Mesenchymal stem cell (in vitro differentiated cells and primary cell): Measurements from ENCODE around the gene CYP39A1.

Experiments
- DNase-seq: peaks from one replicate; pipeline ENCODE4 v3.0.0-alpha.2; 2013
- H2AFZ ChIP-seq: one replicate; pipeline ENCODE4 v1.6.1; 2013; ENCODE audit warnings: low read depth, mild to moderate bottlenecking, control low read depth, inconsistent platforms, low read length, moderate library complexity
- H2AK5ac ChIP-seq: 2 replicates; pipeline ENCODE4 v1.6.1; 2013; ENCODE audit warnings: low read length, moderate library complexity, mild to moderate bottlenecking, inconsistent platforms; ENCODE audit not compliant: severe bottlenecking
- H2BK120ac ChIP-seq: one replicate; pipeline ENCODE4 v1.6.1; 2013; ENCODE audit warnings: low read depth, mild to moderate bottlenecking, inconsistent platforms, low read length, moderate library complexity
- H2BK12ac ChIP-seq, 2 experiments: one replicate each; pipeline ENCODE4 v1.6.1; 2013; ENCODE audit warnings: inconsistent platforms in 2 of 2, low read length in 2 of 2, mild to moderate bottlenecking in 2 of 2, moderate library complexity in 2 of 2, control low read depth in 1 of 2
- H2BK15ac ChIP-seq: one replicate; pipeline ENCODE4 v1.6.1; 2013; ENCODE audit warnings: mild to moderate bottlenecking, low read depth, inconsistent platforms; ENCODE audit not compliant: poor library complexity, severe bottlenecking
- H2BK5ac ChIP-seq: 2 replicates; pipeline ENCODE4 v1.6.1; 2013; ENCODE audit warnings: low read depth, mild to moderate bottlenecking, low read length, control low read depth, inconsistent platforms; ENCODE audit not compliant: poor library complexity, severe bottlenecking
- H3K14ac ChIP-seq, 2 experiments: one replicate each; pipeline ENCODE4 v1.6.1; 2013; ENCODE audit warnings: inconsistent platforms in 2 of 2, low read length in 2 of 2, control low read depth in 1 of 2, mild to moderate bottlenecking in 1 of 2, moderate library complexity in 1 of 2
- H3K18ac ChIP-seq, 2 experiments: one replicate each; pipeline ENCODE4 v1.6.1; 2013; ENCODE audit warnings: inconsistent platforms in 2 of 2, low read length in 2 of 2, control low read depth in 1 of 2, low read depth in 1 of 2, mild to moderate bottlenecking in 1 of 2
- H3K23ac ChIP-seq, 2 experiments: one replicate each; pipeline ENCODE4 v1.6.1; 2013; ENCODE audit warnings: inconsistent platforms in 2 of 2, low read length in 2 of 2, mild to moderate bottlenecking in 2 of 2, moderate library complexity in 2 of 2, control low read depth in 1 of 2
- H3K27ac ChIP-seq: 2 replicates; pipeline ENCODE4 v1.5.1; 2013; ENCODE audit warnings: mild to moderate bottlenecking, moderate library complexity, low read length, control low read depth, inconsistent platforms; ENCODE audit not compliant: poor library complexity, severe bottlenecking
- H3K27me3 ChIP-seq, 2 experiments: 2 replicates each; pipeline versions ENCODE4 v1.6.1 to v1.7.0; 2013; ENCODE audit warnings: low read length in 2 of 2, mild to moderate bottlenecking in 2 of 2, moderate library complexity in 2 of 2, control low read depth in 1 of 2, inconsistent platforms in 1 of 2; ENCODE audit not compliant: control insufficient read depth in 1 of 2, insufficient read depth in 1 of 2
- H3K36me3 ChIP-seq, 2 experiments: 2 replicates each; pipeline versions ENCODE4 v1.6.1 to v1.7.0; 2013; ENCODE audit warnings: low read length in 2 of 2, control low read depth in 1 of 2, inconsistent platforms in 1 of 2, low read depth in 1 of 2, mild to moderate bottlenecking in 1 of 2; ENCODE audit not compliant: insufficient read depth in 2 of 2, control insufficient read depth in 1 of 2
- H3K4ac ChIP-seq, 2 experiments: one replicate each; pipeline ENCODE4 v1.6.1; 2013; ENCODE audit warnings: inconsistent platforms in 2 of 2, low read length in 2 of 2, mild to moderate bottlenecking in 2 of 2, moderate library complexity in 2 of 2, control low read depth in 1 of 2, low read depth in 1 of 2
- H3K4me1 ChIP-seq: 2 replicates; pipeline ENCODE4 v1.6.1; 2013; ENCODE audit warnings: low read depth, low read length, control low read depth; ENCODE audit not compliant: control insufficient read depth, insufficient read depth
- H3K4me2 ChIP-seq: 2 replicates; pipeline ENCODE4 v1.6.1; 2013; ENCODE audit warnings: low read length, mild to moderate bottlenecking, inconsistent platforms; ENCODE audit not compliant: poor library complexity, severe bottlenecking
- H3K4me3 ChIP-seq, 2 experiments: 2 replicates each; pipeline versions ENCODE4 v1.5.1 to v1.7.0; 2013; ENCODE audit warnings: low read length in 2 of 2, mild to moderate bottlenecking in 2 of 2, control low read depth in 1 of 2, low read depth in 1 of 2; ENCODE audit not compliant: insufficient read depth in 1 of 2
- H3K79me1 ChIP-seq: replicated peaks from 2 replicates; pipeline ENCODE4 v1.6.1; 2013; ENCODE audit warnings: mild to moderate bottlenecking, control low read depth, low read length, inconsistent platforms; ENCODE audit not compliant: poor library complexity, severe bottlenecking
- H3K9ac ChIP-seq: 2 replicates; pipeline ENCODE4 v1.7.0; 2013; ENCODE audit warnings: mild to moderate bottlenecking, low read length, moderate library complexity
- H3K9me3 ChIP-seq: 2 replicates; pipeline ENCODE4 v1.7.0; 2013; ENCODE audit warnings: mild to moderate bottlenecking, low read length; ENCODE audit not compliant: control insufficient read depth
- H4K8ac ChIP-seq: one replicate; pipeline ENCODE4 v1.6.1; 2013; ENCODE audit warnings: inconsistent platforms, mild to moderate bottlenecking, low read length, moderate library complexity
- H4K91ac ChIP-seq: one replicate; pipeline ENCODE4 v1.6.1; 2013; ENCODE audit warnings: mild to moderate bottlenecking, low read length, inconsistent platforms
- WGBS: methylation state at CpG from one replicate; pipeline ENCODE4 v1.1.7; 2013; ENCODE audit warnings: mixed read lengths; 5-methylcytosine and 5-hydroxymethylcytosine counted together

The CYP39A1 gene

DNA sequence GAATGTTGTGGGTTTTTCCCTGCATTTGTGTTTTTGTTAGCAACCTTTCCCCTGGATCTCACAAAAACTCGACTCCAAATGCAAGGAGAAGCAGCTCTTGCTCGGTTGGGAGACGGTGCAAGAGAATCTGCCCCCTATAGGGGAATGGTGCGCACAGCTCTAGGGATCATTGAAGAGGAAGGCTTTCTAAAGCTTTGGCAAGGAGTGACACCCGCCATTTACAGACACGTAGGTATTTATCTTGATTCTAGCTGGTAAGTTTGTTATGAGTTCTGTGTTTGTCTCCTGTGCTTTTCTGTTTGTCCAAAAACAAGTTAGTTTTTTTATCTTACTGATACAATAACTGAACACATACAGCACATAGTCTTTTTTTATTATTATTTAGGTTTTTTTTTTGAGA is 3.2 kb upstream of the CYP39A1 start:
- peaks cover 1% of the 10 kb centered on the region for H3K79me1 ChIP-seq

DNA sequence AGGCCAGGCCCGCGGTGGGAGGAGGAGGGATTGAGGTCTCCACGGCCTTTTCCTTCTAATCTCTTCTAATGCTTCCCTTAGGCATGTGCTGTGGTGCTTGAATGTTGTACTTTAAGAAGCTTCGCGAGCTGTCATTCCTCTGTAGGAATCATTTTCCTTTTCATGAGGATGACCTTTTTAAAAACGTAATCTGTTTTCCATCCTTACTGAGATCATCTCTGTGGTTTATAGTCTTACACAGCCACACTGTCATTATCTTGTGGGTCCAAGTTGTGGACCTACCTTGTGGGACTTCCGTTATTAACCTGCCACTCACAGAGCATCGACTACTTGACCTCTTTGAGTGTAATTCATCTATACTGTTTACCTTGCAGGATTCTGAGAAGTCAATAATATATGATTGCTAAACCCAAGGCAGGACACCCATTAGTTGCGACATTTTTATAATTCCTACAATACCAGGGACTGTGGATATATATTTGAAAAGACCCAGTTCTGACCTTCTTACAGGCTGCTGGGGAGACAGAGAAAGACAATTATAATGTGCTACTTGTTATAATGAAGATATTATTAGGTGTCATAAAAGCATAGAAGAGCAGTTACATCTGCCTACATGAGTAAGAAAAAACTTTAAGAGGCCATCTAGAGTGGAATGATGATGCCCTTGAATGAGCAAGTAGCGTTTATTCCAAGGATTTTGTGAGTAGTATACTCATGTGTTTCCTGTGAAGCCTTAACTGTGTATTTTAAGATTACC is 999 bp upstream of the CYP39A1 start:
- peaks cover 0 to 4% of the 10 kb centered on the region in 2 experiments for H3K36me3 ChIP-seq
- WGBS, result 30% methylated on average over 4 of the region's 10 CpGs

More for the DNA sequence above, 3.2 kb upstream of the CYP39A1 start:
- peak; percentile 11 for DNase-seq
- Histone ChIP-seq H3K9me3 (no peaks in the 10 kb centered on the region), H2BK5ac (no peak overlapping the region), H2BK120ac (no peak overlapping the region), H3K27me3 (no peaks in the 10 kb centered on the region), H3K4me1 (peaks cover 2% of the 10 kb centered on the region), H4K91ac (no peak overlapping the region), H4K8ac (no peak overlapping the region), H3K36me3 (peaks cover 0 to 10% of the 10 kb centered on the region in 2 experiments), H3K14ac (no peak overlapping the region), H2AFZ (no peak overlapping the region), H3K23ac (no peak overlapping the region), H3K18ac (no peak overlapping the region), H3K4me2 (no peak overlapping the region), H3K9ac (no peak overlapping the region), H2BK12ac (no peak overlapping the region), H2AK5ac (no peak overlapping the region), H3K27ac (no peak overlapping the region), H3K4me3 (no peak overlapping the region), H3K4ac (no peak overlapping the region), H2BK15ac (no peak overlapping the region)
- WGBS, result 21% methylated on average over 4 of the region's 6 CpGs

DNA sequence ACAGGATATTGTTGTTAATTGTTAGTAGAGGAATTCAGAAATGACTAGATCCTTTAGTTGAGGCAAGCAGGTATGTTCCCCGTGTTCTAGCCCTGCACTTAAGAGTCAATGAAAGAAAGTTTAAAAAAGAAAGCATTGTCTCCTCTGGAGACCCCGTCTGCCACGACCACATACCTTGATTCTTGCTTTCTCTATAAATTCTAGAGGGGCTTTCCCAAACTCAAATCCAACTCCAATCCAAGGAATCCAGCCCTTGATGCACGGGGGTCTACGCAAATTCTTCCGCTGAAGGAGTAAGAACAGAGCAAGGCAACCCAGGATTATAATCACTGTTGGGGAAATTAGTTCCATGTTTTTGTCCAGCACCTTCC is 401 bp downstream of the CYP39A1 start:
- Histone ChIP-seq H2BK15ac (no peak overlapping the region), H3K27me3 (no peaks in the 10 kb centered on the region), H3K4ac (no peak overlapping the region), H2BK12ac (no peak overlapping the region), H2BK120ac (no peak overlapping the region), H3K4me2 (peak overlapping the region; percentile 94), H2BK5ac (no peak overlapping the region), H3K27ac (no peak overlapping the region), H3K36me3 (peaks cover 0 to 3% of the 10 kb centered on the region in 2 experiments), H2AFZ (peak overlapping the region; percentile 66), H3K14ac (no peak overlapping the region), H4K91ac (no peak overlapping the region), H3K23ac (no peak overlapping the region), H3K4me3 (peak overlapping the region; percentile 96 to 97), H3K4me1 (peaks cover 2% of the 10 kb centered on the region), H4K8ac (no peak overlapping the region), H3K9me3 (no peaks in the 10 kb centered on the region), H3K79me1 (peaks cover 3% of the 10 kb centered on the region), H2AK5ac (no peak overlapping the region), H3K9ac (peak overlapping the region; percentile 90), H3K18ac (no peak overlapping the region)
- 0% methylated on average over 6 of the region's 6 CpGs for WGBS
- DNase-seq, result no peak

More for the DNA sequence above, 999 bp upstream of the CYP39A1 start:
- peak overlapping the region; percentile 90 for H3K9ac ChIP-seq
- H2BK120ac ChIP-seq, result no peak overlapping the region
- peak overlapping the region in 1 of 2 experiments; percentile 81 for H3K14ac ChIP-seq
- no peak overlapping the region for H3K23ac ChIP-seq
- peak overlapping the region; percentile 100 for H2AFZ ChIP-seq
- H3K4me2 ChIP-seq, result peak overlapping the region; percentile 94
- DNase-seq, result peak; percentile 2
- no peak overlapping the region for H3K27ac ChIP-seq
- no peaks in the 10 kb centered on the region for H3K9me3 ChIP-seq
- peaks cover 3% of the 10 kb centered on the region for H3K79me1 ChIP-seq
- no peak overlapping the region for H2AK5ac ChIP-seq
- H4K91ac ChIP-seq, result no peak overlapping the region
- peak overlapping the region; percentile 96 to 97 for H3K4me3 ChIP-seq
- no peak overlapping the region for H3K4ac ChIP-seq
- H3K4me1 ChIP-seq, result peaks cover 2% of the 10 kb centered on the region
- H2BK12ac ChIP-seq, result peak overlapping the region; percentile 18 to 77
- H2BK5ac ChIP-seq, result no peak overlapping the region
- no peaks in the 10 kb centered on the region for H3K27me3 ChIP-seq
- H2BK15ac ChIP-seq, result no peak overlapping the region
- peak overlapping the region in 1 of 2 experiments; percentile 28 for H3K18ac ChIP-seq
- H4K8ac ChIP-seq, result no peak overlapping the region

- Histone ChIP-seq H3K4me2 (no peak overlapping the region), H3K18ac (no peak overlapping the region), H3K9me3 (no peaks in the 10 kb centered on the region), H2AFZ (no peak overlapping the region), H4K8ac (no peak overlapping the region), H3K9ac (peak overlapping the region; percentile 90), H3K27ac (no peak overlapping the region), H3K4me1 (peaks cover 2% of the 10 kb centered on the region), H4K91ac (no peak overlapping the region), H2BK15ac (no peak overlapping the region), H2AK5ac (no peak overlapping the region), H2BK5ac (no peak overlapping the region), H3K14ac (no peak overlapping the region), H3K79me1 (peaks cover 3% of the 10 kb centered on the region), H3K4ac (no peak overlapping the region), H3K27me3 (no peaks in the 10 kb centered on the region), H2BK12ac (no peak overlapping the region), H2BK120ac (no peak overlapping the region), H3K36me3 (peaks cover 0 to 3% of the 10 kb centered on the region in 2 experiments), H3K23ac (no peak overlapping the region), H3K4me3 (peak overlapping the region in 1 of 2 experiments; percentile 96)
- peak; percentile 26 for DNase-seq
- 46% methylated on average over 8 of the region's 8 CpGs for WGBS
Measured at GRCh38 chr6:46651816-46652215, 802 bp downstream of the CYP39A1 start.
